Measurements from ENCODE around the gene STAG1.

DNA sequence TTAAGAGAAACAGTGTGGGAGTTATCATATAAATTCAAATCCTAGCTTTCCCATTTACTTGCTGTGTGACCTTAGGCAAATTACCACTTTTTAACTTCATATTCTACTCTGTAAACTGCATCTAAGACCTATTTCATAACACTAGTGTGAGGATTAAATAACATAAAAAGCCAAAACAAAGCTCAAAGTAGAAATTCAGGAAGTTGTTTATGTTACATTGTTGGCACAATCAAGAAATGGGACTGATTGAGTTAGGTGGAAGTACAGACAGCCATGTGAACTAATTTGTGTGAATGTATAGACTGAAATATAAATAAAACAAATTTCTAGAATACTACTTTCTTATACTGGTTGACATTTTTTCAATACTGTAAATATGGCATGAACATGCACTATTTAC, 131.7 kb downstream of the STAG1 start:
- TF ChIP-seq, protein P1, sequence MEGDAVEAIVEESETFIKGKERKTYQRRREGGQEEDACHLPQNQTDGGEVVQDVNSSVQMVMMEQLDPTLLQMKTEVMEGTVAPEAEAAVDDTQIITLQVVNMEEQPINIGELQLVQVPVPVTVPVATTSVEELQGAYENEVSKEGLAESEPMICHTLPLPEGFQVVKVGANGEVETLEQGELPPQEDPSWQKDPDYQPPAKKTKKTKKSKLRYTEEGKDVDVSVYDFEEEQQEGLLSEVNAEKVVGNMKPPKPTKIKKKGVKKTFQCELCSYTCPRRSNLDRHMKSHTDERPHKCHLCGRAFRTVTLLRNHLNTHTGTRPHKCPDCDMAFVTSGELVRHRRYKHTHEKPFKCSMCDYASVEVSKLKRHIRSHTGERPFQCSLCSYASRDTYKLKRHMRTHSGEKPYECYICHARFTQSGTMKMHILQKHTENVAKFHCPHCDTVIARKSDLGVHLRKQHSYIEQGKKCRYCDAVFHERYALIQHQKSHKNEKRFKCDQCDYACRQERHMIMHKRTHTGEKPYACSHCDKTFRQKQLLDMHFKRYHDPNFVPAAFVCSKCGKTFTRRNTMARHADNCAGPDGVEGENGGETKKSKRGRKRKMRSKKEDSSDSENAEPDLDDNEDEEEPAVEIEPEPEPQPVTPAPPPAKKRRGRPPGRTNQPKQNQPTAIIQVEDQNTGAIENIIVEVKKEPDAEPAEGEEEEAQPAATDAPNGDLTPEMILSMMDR (IDR thresholded peaks at IDR 0.05; ENCODE audit: low read depth, low read length) = no peak
- no peak for TF ChIP-seq EZH2phosphoT487 (IDR thresholded peaks at IDR 0.05; ENCODE audit: low read depth)

All from OCI-LY3 (cell line).